Liver (tissue), 9 donors: Measurements from ENCODE around the gene ATXN1. TPM values are rescaled to one million over a fixed set of nuclear protein-coding genes. Genes with fewer than 3 reads are reported as not detected.

Experiments
- DNase-seq: peaks from one replicate; pipeline ENCODE4 v3.0.0-alpha.2; 2017; ENCODE audit warnings: low spot score
- H3K27ac ChIP-seq, 2 donors: one replicate each; pipeline ENCODE4 v1.7.0; 2013; ENCODE audit warnings: inconsistent platforms in 2 of 2, low read length in 2 of 2, control low read depth in 1 of 2, low read depth in 1 of 2, mild to moderate bottlenecking in 1 of 2
- H3K27me3 ChIP-seq, 4 donors: one replicate each; pipeline versions ENCODE4 v1.6.1 to v1.7.0; 2013; ENCODE audit warnings: low read length in 3 of 4, inconsistent platforms in 1 of 4, mild to moderate bottlenecking in 1 of 4, moderate library complexity in 1 of 4; ENCODE audit not compliant: control insufficient read depth in 4 of 4, insufficient read depth in 4 of 4
- H3K36me3 ChIP-seq, 4 donors: one replicate each; pipeline versions ENCODE4 v1.6.1 to v1.7.0; 2013; ENCODE audit warnings: low read length in 3 of 4, mild to moderate bottlenecking in 3 of 4, low read depth in 1 of 4, moderate library complexity in 1 of 4; ENCODE audit not compliant: control insufficient read depth in 4 of 4, insufficient read depth in 3 of 4
- H3K4me1 ChIP-seq, 4 donors: one replicate each; pipeline versions ENCODE4 v1.6.1 to v1.7.0; 2013; ENCODE audit warnings: low read length in 3 of 4, mild to moderate bottlenecking in 3 of 4, moderate library complexity in 1 of 4; ENCODE audit not compliant: control insufficient read depth in 4 of 4, insufficient read depth in 4 of 4
- H3K4me3 ChIP-seq, 3 donors: one replicate each; pipeline versions ENCODE4 v1.6.1 to v1.7.0; 2013; ENCODE audit warnings: low read length in 3 of 3, control low read depth in 1 of 3, low read depth in 1 of 3, mild to moderate bottlenecking in 1 of 3
- H3K9ac ChIP-seq, 2 donors: one replicate each; pipeline ENCODE4 v1.7.0; 2013; ENCODE audit warnings: low read length in 2 of 2, mild to moderate bottlenecking in 2 of 2, moderate library complexity in 2 of 2, control low read depth in 1 of 2, low read depth in 1 of 2
- H3K9me3 ChIP-seq, 4 donors: one replicate each; pipeline versions ENCODE4 v1.6.1 to v1.7.0; 2013; ENCODE audit warnings: low read length in 3 of 4; ENCODE audit not compliant: control insufficient read depth in 4 of 4
- EGR1 ChIP-seq, 2 donors: IDR thresholded peaks; 2 replicates each; pipeline ENCODE4 v1.6.1; 2016 to 2018; ENCODE audit warnings: antibody characterized with exemption in 2 of 2, low read depth in 2 of 2
- FOXA1 ChIP-seq: IDR thresholded peaks from 2 replicates; pipeline ENCODE4 v1.6.1; 2016; ENCODE audit warnings: antibody characterized with exemption
- FOXA2 ChIP-seq: IDR thresholded peaks from 2 replicates; pipeline ENCODE4 v1.6.1; 2016; ENCODE audit warnings: antibody characterized with exemption
- GABPA ChIP-seq, 2 donors: IDR thresholded peaks in 1 of 2; conservative IDR thresholded peaks in 1 of 2; 2 replicates each; pipeline ENCODE4 v1.6.1; 2016; ENCODE audit warnings: antibody characterized with exemption in 2 of 2, mild to moderate bottlenecking in 1 of 2, moderate library complexity in 1 of 2
- HNF4A ChIP-seq, 2 donors: conservative IDR thresholded peaks; 2 replicates each; pipeline ENCODE4 v1.6.1; 2016; ENCODE audit warnings: antibody characterized with exemption in 2 of 2, mild to moderate bottlenecking in 2 of 2
- HNF4G ChIP-seq: IDR thresholded peaks from 2 replicates; pipeline ENCODE4 v1.6.1; 2016; ENCODE audit warnings: antibody characterized with exemption
- JUND ChIP-seq, 2 donors: IDR thresholded peaks; 2 replicates each; pipeline ENCODE4 v1.6.1; 2016; ENCODE audit warnings: antibody characterized with exemption in 2 of 2
- MAX ChIP-seq: IDR thresholded peaks from 2 replicates; pipeline ENCODE4 v1.6.1; 2016; ENCODE audit warnings: antibody characterized with exemption
- NR2F2 ChIP-seq: IDR thresholded peaks from 2 replicates; pipeline ENCODE4 v1.6.1; 2016; ENCODE audit warnings: antibody characterized with exemption
- RAD21 ChIP-seq, 2 donors: IDR thresholded peaks; 2 replicates each; pipeline ENCODE4 v1.6.1; 2016; ENCODE audit warnings: antibody characterized with exemption in 2 of 2, mild to moderate bottlenecking in 2 of 2
- REST ChIP-seq: IDR thresholded peaks from 2 replicates; pipeline ENCODE4 v1.6.1; 2016; ENCODE audit warnings: antibody characterized with exemption, mild to moderate bottlenecking
- RXRA ChIP-seq, 2 donors: IDR thresholded peaks; 2 replicates each; pipeline ENCODE4 v1.6.1; 2017 to 2018; ENCODE audit warnings: antibody characterized with exemption in 2 of 2, mild to moderate bottlenecking in 1 of 2
- SP1 ChIP-seq: IDR thresholded peaks from 2 replicates; pipeline ENCODE4 v1.6.1; 2018; ENCODE audit warnings: antibody characterized with exemption, mild to moderate bottlenecking
- TAF1 ChIP-seq: conservative IDR thresholded peaks from 2 replicates; pipeline ENCODE4 v1.6.1; 2016; ENCODE audit warnings: antibody characterized with exemption, mild to moderate bottlenecking
- YY1 ChIP-seq: IDR thresholded peaks from 2 replicates; pipeline ENCODE4 v1.6.1; 2016; ENCODE audit warnings: antibody characterized with exemption, mild to moderate bottlenecking
- ZBTB33 ChIP-seq: IDR thresholded peaks from 2 replicates; pipeline ENCODE4 v1.6.1; 2016; ENCODE audit warnings: antibody characterized with exemption
- WGBS: extraction: QIAGEN DNeasy Blood & Tissue Kit; methylation state at CpG from one replicate; pipeline ENCODE4 v1.1.7; 2013; 5-methylcytosine and 5-hydroxymethylcytosine counted together
- polyA plus RNA-seq, 2 donors: library from polyadenylated mRNA; stranded (reverse) in 1 of 2; unstranded in 1 of 2; fragments of 200-250 nt in 1 of 2; fragments of >200 nt in 1 of 2; fragmentation: Nextera tagmentation in 1 of 2; extraction: Ambion mirVana in 1 of 2; gene quantifications; one replicate each; pipeline versions ENCODE4 v1.2.1 to v1.2.3, GENCODE V29; 2013 to 2015
- total RNA-seq, 2 donors: library from RNA; depleted of rRNA; stranded (reverse); fragments of >200 nt; gene quantifications; one replicate each; pipeline ENCODE4 v1.2.3, GENCODE V29; 2014
- TF ChIP-seq, protein P1 (sequence below): IDR thresholded peaks from 2 replicates; pipeline ENCODE4 v1.6.1; 2016; ENCODE audit warnings: antibody characterized with exemption
- TF ChIP-seq, protein P2 (sequence below): fragments of 150-350 bp; IDR thresholded peaks from 2 replicates; pipeline ENCODE4 v1.5.1; 2017; ENCODE audit warnings: improper control_type of control experiment, low read depth, low read length; ENCODE audit not compliant: missing input control
- donor health status: healthy.
- donor health status: healthy.
- donor health status: healthy.
- donor health status: healthy.
- donor health status: healthy.

The ATXN1 gene
- total and polyA plus RNA-seq, 4 donors, result 4.3 to 29.7 (median 8.2) TPM

GRCh38 chr6:16336911-16337294, 424.4 kb downstream of the ATXN1 start (continued):
- no peak for TF ChIP-seq REST

- DNase-seq, result no peak
- TF ChIP-seq HNF4G (no peak), FOXA2 (no peak), SP1 (no peak), EGR1 (IDR thresholded peaks at IDR 0.05; ENCODE audit: low read depth in 2 of 2) (no peak), RAD21 (IDR thresholded peaks at IDR 0.05) (no peak), TAF1 (no peak), MAX (no peak), ZBTB33 (no peak), YY1 (no peak), FOXA1 (no peak), GABPA (IDR thresholded peaks at IDR 0.05 in 1 of 2, conservative IDR thresholded peaks at IDR 0.05 in 1 of 2) (no peak), REST (no peak), JUND (IDR thresholded peaks at IDR 0.05) (no peak), HNF4A (conservative IDR thresholded peaks at IDR 0.05) (no peak), NR2F2 (no peak), RXRA (IDR thresholded peaks at IDR 0.05) (no peak)
- TF ChIP-seq, protein P1, sequence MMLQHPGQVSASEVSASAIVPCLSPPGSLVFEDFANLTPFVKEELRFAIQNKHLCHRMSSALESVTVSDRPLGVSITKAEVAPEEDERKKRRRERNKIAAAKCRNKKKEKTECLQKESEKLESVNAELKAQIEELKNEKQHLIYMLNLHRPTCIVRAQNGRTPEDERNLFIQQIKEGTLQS, result no peak
- TF ChIP-seq, protein P2, sequence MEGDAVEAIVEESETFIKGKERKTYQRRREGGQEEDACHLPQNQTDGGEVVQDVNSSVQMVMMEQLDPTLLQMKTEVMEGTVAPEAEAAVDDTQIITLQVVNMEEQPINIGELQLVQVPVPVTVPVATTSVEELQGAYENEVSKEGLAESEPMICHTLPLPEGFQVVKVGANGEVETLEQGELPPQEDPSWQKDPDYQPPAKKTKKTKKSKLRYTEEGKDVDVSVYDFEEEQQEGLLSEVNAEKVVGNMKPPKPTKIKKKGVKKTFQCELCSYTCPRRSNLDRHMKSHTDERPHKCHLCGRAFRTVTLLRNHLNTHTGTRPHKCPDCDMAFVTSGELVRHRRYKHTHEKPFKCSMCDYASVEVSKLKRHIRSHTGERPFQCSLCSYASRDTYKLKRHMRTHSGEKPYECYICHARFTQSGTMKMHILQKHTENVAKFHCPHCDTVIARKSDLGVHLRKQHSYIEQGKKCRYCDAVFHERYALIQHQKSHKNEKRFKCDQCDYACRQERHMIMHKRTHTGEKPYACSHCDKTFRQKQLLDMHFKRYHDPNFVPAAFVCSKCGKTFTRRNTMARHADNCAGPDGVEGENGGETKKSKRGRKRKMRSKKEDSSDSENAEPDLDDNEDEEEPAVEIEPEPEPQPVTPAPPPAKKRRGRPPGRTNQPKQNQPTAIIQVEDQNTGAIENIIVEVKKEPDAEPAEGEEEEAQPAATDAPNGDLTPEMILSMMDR, result no peak
- H3K4me1 ChIP-seq, result peaks cover 0 to 18% (median 10%) of the 10 kb centered on the region in 4 donors
- no peak overlapping the region for H3K9ac ChIP-seq
- no peak overlapping the region for H3K4me3 ChIP-seq
- H3K36me3 ChIP-seq, result no peaks in the 10 kb centered on the region
- no peaks in the 10 kb centered on the region for H3K9me3 ChIP-seq
- 92% methylated on average over 6 of the region's 6 CpGs for WGBS
- no peak overlapping the region for H3K27ac ChIP-seq
- H3K27me3 ChIP-seq, result no peaks in the 10 kb centered on the region
Observed at GRCh38 chr6:16336056-16336818, 425.0 kb downstream of the ATXN1 start.
